ENCODE results near the gene PIGQ.

Gene PIGQ

GRCh38 chr16:549544-550263 lies 20.1 kb upstream of the PIGQ start:
- H3K4me3 ChIP-seq (ENCODE audit: low read depth, low read length): no peak overlapping the region
- TF ChIP-seq, protein P1, sequence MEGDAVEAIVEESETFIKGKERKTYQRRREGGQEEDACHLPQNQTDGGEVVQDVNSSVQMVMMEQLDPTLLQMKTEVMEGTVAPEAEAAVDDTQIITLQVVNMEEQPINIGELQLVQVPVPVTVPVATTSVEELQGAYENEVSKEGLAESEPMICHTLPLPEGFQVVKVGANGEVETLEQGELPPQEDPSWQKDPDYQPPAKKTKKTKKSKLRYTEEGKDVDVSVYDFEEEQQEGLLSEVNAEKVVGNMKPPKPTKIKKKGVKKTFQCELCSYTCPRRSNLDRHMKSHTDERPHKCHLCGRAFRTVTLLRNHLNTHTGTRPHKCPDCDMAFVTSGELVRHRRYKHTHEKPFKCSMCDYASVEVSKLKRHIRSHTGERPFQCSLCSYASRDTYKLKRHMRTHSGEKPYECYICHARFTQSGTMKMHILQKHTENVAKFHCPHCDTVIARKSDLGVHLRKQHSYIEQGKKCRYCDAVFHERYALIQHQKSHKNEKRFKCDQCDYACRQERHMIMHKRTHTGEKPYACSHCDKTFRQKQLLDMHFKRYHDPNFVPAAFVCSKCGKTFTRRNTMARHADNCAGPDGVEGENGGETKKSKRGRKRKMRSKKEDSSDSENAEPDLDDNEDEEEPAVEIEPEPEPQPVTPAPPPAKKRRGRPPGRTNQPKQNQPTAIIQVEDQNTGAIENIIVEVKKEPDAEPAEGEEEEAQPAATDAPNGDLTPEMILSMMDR (IDR thresholded peaks at IDR 0.05; ENCODE audit: low read depth, low read length, missing control alignments): no peak
- DNase-seq (ENCODE audit: low read depth): no peak
- in situ Hi-C loops (cut with HindIII; ENCODE audit: low sequenced_read_pairs): no loop called here

GRCh38 chr16:551210-551609 lies 18.6 kb upstream of the PIGQ start:
- in situ Hi-C loops (cut with HindIII; ENCODE audit: low sequenced_read_pairs): no loop called here
- H3K4me3 ChIP-seq (ENCODE audit: low read depth, low read length): no peak overlapping the region
- TF ChIP-seq, protein P1 (IDR thresholded peaks at IDR 0.05; ENCODE audit: low read depth, low read length, missing control alignments): no peak
- no peak for DNase-seq (ENCODE audit: low read depth)

- H3K4me3 ChIP-seq (ENCODE audit: low read depth, low read length): no peak overlapping the region
- TF ChIP-seq, protein P1 (IDR thresholded peaks at IDR 0.05; ENCODE audit: low read depth, low read length, missing control alignments): no peak
- in situ Hi-C loops (cut with HindIII; ENCODE audit: low sequenced_read_pairs): no loop called here
- DNase-seq (ENCODE audit: low read depth): no peak
Measured at GRCh38 chr16:552171-552570, 17.6 kb upstream of the PIGQ start.

- in situ Hi-C loops (cut with HindIII; ENCODE audit: low sequenced_read_pairs): no loop called here
- DNase-seq (ENCODE audit: low read depth): no peak
- H3K4me3 ChIP-seq (ENCODE audit: low read depth, low read length): no peak overlapping the region
- TF ChIP-seq, protein P1 (IDR thresholded peaks at IDR 0.05; ENCODE audit: low read depth, low read length, missing control alignments): no peak
Measured at GRCh38 chr16:553601-554296, 16.0 kb upstream of the PIGQ start.

GRCh38 chr16:554297-554621 lies 15.5 kb upstream of the PIGQ start:
- H3K4me3 ChIP-seq (ENCODE audit: low read depth, low read length): no peak overlapping the region
- TF ChIP-seq, protein P1 (IDR thresholded peaks at IDR 0.05; ENCODE audit: low read depth, low read length, missing control alignments): no peak
- in situ Hi-C loops (cut with HindIII; ENCODE audit: low sequenced_read_pairs): no loop called here

GRCh38 chr16:554640-555365 lies 15.0 kb upstream of the PIGQ start:
- no peak for DNase-seq (ENCODE audit: low read depth)
- in situ Hi-C loops (cut with HindIII; ENCODE audit: low sequenced_read_pairs): no loop called here
- H3K4me3 ChIP-seq (ENCODE audit: low read depth, low read length): no peak overlapping the region

More at GRCh38 chr16:554297-554621, 15.5 kb upstream of the PIGQ start:
- DNase-seq (ENCODE audit: low read depth): no peak

More at GRCh38 chr16:554640-555365, 15.0 kb upstream of the PIGQ start:
- TF ChIP-seq, protein P1 (IDR thresholded peaks at IDR 0.05; ENCODE audit: low read depth, low read length, missing control alignments): no peak

All from astrocyte of the cerebellum (primary cell).